ENCODE results near the gene SLC25A1.
"Not testable (repeated sequence)": the region's sequence is repeated elsewhere in the genome, so short reads cannot be mapped to it uniquely, and the experiment has no call there.

SLC25A1 gene

GRCh38 chr22:19203834-19204233, 25.3 kb upstream of the SLC25A1 start:
- no peak for DNase-seq

- not testable (repeated sequence) for DNase-seq
These were observed 24.3 kb upstream of the SLC25A1 start for GRCh38 chr22:19202799-19203186.

- DNase-seq = no peak
These were observed 23.6 kb upstream of the SLC25A1 start for GRCh38 chr22:19201869-19202798.

- DNase-seq = no peak
These were observed 22.8 kb upstream of the SLC25A1 start for GRCh38 chr22:19201130-19201868.

- DNase-seq = no peak
These were observed 20.9 kb upstream of the SLC25A1 start for GRCh38 chr22:19199479-19199878.

GRCh38 chr22:19197997-19198865, 19.7 kb upstream of the SLC25A1 start:
- no peak for DNase-seq

- DNase-seq = no peak
These were observed 18.5 kb upstream of the SLC25A1 start for GRCh38 chr22:19196841-19197612.

GRCh38 chr22:19195796-19196731, 17.5 kb upstream of the SLC25A1 start:
- no peak for DNase-seq

GRCh38 chr22:19194766-19195536, 16.4 kb upstream of the SLC25A1 start:
- DNase-seq = no peak

- DNase-seq = no peak
These were observed 15.3 kb upstream of the SLC25A1 start for GRCh38 chr22:19193879-19194278.

- DNase-seq = no peak
These were observed 9.4 kb upstream of the SLC25A1 start for GRCh38 chr22:19187716-19188563.

- no peak for DNase-seq
These were observed 5.9 kb upstream of the SLC25A1 start for GRCh38 chr22:19184276-19184997.

GRCh38 chr22:19183216-19183615, 4.7 kb upstream of the SLC25A1 start:
- DNase-seq = no peak

GRCh38 chr22:19182472-19183157, 4.1 kb upstream of the SLC25A1 start:
- DNase-seq = no peak

GRCh38 chr22:19181786-19182471, 3.4 kb upstream of the SLC25A1 start:
- no peak for DNase-seq

GRCh38 chr22:19180740-19181410, 2.3 kb upstream of the SLC25A1 start:
- no peak for DNase-seq

GRCh38 chr22:19180234-19180633, 1.7 kb upstream of the SLC25A1 start:
- DNase-seq = no peak
